Measurements from ENCODE around the gene MRC2.

MRC2 gene

DNA sequence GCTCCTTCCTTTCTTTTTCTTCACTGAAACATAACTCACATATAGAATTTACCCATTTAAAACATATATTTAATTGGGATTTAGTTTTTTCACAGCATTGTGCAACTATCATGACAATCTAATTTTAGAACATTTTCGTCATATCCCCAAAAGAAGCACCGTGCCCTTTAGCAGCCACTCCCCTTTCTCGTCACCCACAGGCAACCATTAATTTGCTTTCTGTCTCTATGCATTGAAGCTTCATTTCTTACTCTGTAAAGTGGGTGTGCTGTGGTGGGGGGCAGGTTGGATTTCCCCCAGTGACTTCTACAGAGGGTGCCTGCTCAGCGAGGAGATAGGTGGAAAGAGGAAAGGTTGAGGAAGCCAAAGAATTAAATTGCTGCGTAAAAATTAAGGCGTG, 35.8 kb downstream of the MRC2 start:
- no peak for DNase-seq (ENCODE audit: low spot score)

DNA sequence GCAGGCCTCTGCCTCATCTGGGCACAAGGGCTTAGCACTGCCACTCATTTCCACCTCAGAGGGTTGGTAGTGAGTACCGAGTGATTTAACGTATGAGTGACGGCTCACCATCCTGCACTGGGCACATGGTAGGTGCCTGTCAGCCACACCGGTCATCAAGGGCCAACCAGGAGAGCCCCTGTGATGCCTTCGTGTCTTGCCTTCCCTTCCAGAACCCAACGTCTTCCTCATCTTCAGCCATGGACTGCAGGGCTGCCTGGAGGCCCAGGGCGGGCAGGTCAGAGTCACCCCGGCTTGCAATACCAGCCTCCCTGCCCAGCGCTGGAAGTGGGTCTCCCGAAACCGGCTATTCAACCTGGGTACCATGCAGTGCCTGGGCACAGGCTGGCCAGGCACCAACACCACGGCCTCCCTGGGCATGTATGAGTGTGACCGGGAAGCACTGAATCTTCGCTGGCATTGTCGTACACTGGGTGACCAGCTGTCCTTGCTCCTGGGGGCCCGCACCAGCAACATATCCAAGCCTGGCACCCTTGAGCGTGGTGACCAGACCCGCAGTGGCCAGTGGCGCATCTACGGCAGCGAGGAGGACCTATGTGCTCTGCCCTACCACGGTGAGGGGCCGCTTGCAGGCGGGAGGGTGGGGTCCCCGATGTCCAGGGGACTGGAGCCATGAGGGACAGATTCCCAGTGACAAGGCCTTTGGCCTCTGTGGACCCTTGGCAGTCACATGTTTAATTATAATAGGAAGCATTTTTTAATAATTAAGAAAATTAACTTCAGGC, 37.1 kb downstream of the MRC2 start:
- no peak for DNase-seq (ENCODE audit: low spot score)

DNA sequence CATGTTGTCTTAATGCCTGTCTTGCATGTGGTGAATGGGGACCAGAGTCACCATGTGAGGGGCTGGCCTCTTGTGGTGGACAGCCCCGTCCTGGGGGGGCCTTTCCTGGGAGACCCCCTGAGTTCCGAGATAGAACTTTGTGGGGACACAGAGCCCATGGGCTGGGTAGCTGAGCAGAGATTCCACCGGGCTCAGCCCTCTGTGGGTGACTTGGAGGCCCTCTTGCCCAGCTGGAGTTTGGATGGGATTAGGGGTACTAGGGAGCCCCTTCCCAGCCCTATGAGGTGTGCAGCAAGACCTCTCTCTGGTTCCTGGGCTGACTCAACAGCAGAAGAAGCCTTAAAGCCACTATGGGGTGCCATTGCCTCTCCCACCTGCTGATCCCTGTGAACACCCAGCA, 38.1 kb downstream of the MRC2 start:
- no peak for DNase-seq (ENCODE audit: low spot score)

DNA sequence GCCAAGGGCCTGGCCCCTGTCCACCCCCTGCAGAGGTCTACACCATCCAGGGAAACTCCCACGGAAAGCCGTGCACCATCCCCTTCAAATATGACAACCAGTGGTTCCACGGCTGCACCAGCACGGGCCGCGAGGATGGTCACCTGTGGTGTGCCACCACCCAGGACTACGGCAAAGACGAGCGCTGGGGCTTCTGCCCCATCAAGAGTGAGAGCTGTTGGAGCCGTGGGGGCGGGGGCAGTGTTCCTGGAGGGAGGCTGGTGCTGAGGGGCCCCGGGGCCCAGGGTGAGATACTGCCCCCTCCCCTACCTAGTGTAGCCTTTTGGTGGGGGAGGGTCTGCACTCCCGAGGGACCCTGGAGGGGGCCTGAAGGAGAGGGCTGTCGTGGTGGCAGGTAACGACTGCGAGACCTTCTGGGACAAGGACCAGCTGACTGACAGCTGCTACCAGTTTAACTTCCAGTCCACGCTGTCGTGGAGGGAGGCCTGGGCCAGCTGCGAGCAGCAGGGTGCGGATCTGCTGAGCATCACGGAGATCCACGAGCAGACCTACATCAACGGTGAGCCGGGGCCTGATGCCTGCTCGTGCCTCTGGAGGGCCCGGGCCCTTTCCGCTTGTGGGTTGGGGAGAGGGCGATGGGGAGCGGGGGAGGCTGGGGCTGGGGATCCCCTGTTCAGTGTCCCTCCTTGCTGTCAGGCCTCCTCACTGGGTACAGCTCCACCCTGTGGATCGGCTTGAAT, 38.8 kb downstream of the MRC2 start:
- no peak for DNase-seq (ENCODE audit: low spot score)

DNA sequence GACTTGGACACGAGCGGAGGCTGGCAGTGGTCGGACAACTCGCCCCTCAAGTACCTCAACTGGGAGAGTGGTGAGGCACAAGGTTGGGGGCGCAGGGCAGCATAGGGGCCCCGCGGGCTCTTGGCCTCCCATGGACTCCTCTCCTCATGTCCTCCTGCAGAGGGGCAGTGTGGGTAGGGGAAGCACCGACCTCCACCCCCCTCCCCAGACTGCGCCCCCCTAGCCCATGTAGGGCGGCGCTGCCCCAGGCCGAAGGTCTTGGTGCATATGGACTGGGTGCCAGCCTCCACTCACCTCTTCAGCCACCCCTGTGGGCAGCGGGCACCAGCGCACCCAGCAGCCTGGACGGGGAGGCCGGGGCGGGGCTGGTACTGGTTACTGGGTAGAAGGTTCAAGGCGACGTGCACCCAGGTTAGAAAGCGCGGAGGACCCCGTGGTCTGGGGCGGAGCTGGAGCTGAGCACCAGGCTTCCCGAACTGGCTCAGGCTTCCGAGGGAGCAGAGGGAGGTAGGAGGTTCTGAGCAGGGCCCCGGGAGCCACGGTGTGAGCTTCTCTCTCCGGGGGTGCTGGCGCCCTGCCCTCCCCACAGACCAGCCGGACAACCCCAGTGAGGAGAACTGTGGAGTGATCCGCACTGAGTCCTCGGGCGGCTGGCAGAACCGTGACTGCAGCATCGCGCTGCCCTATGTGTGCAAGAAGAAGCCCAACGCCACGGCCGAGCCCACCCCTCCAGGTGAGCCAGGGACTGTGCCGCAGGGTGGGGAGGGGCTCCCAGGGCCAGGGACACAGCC, 39.5 kb downstream of the MRC2 start:
- no peak for DNase-seq (ENCODE audit: low spot score)

DNA sequence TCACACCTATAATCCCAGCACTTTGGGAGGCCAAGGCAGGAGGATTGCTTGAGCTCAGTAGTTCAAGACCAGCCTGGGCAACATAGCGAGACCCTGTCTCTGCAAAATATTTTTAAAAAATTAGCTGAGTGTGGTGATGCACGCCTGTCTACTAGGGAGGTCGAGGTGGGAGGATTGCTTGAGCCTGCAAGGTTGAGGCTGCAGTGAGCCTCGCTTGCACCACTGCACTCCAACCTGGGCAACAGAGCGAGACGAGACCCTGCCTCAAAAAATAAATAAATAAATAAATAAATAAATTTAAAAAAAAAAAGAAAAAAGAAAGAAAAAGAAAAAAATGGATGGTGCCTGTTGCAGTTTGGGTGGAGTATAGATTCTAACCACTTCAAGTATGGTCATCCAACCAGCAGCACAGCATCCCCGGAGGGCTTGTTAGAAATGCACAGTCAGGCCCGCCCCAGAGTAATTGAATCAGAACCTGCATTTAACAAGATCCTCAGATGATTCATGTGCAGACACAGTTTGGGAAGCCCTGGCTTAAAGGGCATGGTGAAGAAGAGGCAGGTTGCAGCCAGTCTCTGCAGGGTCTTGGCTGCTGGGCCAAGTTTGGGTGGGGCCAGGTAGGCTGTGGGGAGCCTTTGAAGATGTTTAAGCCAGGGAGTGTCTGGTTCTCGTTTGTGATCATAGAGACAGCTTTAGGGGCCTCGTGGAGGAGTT, 40.8 kb downstream of the MRC2 start:
- DNase-seq (ENCODE audit: low spot score), result no peak

DNA sequence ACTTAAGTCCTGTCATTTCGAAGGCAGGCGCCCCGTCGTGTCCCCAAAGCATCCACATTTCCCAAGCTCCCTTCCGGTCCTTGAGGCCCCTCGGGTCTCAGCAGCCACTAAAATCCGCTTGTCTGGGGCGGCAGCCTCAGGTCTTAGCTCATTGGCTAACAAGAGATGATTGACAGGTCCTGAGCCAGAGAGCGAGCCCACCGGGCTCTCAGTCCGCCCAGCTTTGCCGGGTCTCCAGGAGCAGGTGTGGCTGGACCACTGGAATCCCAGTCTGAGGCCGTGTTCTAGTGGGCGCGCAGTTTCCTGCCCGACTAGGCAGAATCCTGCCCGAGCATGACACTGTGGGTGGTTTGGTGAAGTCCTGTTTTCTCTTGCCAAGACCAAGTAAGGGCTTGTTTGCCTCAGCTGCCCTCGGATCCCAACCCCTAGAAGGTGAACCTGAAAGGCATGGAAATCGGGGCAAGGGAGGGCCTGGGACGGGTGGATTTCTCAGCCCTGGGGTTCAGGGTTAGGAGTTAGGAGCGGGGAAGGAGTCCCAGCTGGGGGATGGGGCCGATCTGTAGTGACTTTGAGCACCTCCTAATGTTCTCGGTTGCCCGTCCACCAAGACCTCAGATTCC, 42.8 kb downstream of the MRC2 start:
- no peak for DNase-seq (ENCODE audit: low spot score)

DNA sequence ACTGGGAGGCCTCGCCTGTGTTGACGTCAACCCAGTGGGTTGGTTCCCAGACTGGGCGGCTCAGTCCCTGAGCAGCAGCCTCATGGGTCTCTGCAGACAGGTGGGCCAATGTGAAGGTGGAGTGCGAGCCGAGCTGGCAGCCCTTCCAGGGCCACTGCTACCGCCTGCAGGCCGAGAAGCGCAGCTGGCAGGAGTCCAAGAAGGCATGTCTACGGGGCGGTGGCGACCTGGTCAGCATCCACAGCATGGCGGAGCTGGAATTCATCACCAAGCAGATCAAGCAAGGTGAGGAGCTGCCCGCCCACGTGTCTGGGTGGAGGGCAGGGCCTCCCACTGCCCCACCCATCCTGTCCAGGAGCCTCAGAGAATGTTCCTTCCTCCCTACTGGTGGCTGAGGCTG, 44.1 kb downstream of the MRC2 start:
- DNase-seq (ENCODE audit: low spot score), result no peak

DNA sequence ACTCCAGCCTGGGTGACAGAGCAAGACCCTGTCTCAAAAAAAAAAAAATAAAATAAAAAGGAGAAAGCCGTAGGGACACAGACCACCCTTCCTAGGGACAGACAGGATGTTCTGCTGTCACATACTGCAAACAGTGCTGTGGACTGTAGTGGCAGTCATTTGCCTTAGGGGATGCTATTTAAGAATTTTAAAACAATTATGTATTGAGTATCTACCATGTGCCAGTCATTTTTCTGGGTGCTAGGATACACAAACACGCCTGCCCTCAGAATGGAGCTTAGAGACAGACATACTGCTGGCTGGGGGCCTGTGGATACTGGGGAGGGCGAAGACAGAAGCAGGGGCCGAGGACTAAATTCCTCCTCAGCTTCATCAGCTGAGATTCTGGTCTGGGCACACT, 45.5 kb downstream of the MRC2 start:
- no peak for DNase-seq (ENCODE audit: low spot score)

DNA sequence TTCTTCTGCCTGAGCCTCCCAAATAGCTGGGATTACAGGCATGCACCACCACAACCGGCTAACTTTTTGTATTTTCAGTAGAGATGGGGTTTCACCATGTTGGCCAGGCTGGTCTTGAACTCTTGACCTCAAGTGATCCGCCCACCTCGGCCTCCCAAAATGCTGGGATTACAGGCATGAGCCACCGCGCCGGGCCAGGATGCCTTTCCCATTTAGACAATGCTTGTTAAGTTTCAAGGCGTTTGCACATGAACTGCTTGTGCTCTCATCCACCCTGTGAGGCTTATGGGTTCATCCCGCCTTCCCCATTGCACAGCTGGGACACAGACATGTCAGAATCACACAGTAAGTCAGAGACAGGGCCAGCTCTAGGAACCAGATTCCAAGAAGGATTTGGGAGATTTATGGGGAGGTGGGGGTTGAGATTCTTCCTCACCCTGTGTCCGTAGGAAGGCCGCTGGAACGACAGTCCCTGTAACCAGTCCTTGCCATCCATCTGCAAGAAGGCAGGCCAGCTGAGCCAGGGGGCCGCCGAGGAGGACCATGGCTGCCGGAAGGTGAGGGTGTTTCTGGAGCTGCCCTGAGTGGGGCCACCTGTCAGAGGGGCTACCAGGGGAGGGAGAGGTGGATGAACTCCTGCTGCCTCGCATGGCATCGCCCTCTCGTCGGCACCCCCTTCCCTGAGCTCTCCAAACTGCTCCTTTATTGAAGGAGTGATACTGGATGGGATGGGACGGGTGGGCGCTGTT, 46.3 kb downstream of the MRC2 start:
- no peak for DNase-seq (ENCODE audit: low spot score)

DNA sequence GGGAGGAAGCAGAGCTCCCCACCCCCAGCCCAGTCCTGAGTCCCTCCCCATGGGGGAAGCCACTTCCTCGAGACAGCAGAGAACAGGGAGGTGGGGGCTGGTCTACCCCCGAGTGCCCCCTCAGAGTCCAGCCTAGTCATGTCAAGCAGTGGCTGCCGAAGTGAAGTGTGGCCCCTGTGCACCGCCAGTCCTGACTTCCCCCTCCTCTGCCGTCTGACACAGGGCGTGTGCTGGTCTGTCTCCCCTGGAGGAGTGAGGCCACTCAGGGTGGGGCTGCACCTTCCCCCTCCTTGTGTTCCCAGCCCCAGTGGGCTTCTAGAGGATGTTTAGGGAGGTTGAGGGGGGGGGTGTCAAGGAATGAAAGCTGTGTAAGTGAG, 46.9 kb downstream of the MRC2 start:
- DNase-seq (ENCODE audit: low spot score), result no peak

DNA sequence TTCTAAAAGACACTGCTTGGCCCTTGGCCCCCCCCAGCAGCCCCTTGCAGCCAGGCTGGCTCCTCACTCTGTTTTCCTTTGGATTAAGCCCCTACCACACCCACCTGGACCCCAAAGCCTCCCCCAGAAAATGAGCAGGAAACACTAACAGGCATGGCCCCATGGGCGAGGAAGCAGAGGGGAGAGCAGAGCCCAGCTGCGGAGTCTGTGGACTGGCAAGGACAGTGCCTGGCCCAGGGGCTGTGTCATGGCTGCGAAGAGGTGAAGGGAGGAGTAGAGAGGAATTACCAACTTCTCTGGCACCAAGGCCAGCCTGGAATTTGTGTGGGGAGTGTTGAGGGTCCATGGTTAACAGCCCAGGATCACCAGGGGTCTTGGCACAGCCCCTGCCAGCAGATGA, 47.4 kb downstream of the MRC2 start:
- DNase-seq (ENCODE audit: low spot score), result no peak

DNA sequence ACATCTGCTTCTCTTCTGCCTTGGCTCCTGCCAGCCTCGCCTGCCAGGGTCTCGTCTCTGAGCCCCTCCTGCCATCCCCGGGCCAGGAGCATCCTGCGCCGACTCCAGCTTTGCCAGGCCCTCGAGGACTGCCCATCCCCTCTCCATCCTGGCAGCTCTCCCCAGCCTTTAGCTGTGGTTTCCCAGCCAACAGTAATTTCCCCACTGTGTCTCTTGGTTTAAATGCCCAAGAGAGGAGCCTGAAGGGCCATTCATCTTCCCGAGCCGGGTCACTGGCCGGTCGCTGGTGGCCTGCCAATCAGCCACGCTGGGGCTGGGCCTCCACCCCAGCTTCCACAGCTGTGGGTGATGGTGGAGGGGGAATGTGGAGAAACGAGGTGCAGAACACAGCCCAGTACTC, 47.8 kb downstream of the MRC2 start:
- DNase-seq (ENCODE audit: low spot score), result no peak

DNA sequence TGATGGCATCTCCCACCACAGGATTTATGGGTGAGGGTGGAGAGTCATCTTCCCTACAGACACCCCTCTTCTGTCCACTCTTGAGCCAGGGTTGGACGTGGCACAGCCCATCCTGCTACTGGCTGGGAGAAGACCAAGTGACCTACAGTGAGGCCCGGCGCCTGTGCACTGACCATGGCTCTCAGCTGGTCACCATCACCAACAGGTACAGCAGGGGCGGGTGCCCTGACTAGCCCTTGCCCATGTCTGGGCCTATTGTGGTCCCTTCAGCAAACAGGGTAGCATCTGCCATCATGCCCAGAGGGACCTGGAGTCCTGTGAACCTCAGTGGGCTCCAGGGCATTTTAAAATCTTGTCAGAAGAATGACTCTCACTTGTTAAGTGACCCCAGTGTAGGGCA, 48.2 kb downstream of the MRC2 start:
- DNase-seq (ENCODE audit: low spot score), result no peak

DNA sequence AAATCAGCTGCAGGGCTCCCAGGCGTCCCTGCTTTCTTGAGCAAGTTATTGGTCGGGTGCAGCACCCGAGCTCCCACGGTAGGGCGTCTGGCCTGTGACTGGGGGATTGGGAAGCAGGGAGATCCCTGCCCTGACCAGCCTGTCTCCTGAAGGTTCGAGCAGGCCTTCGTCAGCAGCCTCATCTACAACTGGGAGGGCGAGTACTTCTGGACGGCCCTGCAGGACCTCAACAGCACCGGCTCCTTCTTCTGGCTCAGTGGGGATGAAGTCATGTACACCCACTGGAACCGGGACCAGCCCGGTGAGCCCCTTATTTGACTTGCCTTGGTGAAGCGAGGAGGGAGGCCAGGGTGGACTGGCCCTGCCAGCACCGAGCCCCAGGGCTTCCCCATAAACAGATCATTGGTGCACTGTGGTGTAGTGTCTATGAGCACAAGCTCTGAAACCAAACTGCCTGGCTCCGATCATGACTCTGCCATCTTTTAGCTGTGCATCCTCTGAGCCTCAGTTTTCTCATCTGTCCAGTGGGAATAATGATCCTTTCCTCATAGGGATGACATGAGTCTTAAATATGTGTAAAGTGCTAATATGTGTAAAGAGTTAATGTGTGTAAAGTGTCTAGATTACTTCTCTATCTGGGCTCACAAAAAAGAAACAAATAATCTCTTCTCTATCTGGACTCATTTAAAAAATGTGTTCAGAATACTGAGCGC, 48.9 kb downstream of the MRC2 start:
- no peak for DNase-seq (ENCODE audit: low spot score)

DNA sequence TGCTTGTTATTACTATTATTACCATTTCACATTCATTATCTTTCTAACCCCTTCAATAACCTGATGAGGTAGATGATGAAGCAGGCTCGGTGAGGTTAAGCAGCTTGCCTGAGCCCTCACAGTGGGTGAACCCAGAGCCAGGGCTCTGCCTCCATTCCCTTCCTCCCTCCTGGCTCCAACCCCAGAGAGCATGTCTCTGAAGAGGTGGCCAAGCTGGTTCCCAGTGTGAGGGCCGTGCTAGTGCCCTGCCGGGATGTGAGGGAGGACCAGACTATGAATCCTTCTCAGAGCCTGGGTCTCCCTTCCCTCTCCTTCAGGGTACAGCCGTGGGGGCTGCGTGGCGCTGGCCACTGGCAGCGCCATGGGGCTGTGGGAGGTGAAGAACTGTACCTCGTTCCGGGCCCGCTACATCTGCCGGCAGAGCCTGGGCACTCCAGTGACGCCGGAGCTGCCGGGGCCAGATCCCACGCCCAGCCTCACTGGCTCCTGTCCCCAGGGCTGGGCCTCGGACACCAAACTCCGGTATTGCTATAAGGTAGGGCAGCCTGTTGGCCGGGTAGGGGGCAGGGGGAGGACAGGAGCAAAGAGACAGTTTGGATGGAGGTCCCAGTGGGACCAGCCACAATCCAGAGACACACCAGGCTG, 49.6 kb downstream of the MRC2 start:
- no peak for DNase-seq (ENCODE audit: low spot score)

DNA sequence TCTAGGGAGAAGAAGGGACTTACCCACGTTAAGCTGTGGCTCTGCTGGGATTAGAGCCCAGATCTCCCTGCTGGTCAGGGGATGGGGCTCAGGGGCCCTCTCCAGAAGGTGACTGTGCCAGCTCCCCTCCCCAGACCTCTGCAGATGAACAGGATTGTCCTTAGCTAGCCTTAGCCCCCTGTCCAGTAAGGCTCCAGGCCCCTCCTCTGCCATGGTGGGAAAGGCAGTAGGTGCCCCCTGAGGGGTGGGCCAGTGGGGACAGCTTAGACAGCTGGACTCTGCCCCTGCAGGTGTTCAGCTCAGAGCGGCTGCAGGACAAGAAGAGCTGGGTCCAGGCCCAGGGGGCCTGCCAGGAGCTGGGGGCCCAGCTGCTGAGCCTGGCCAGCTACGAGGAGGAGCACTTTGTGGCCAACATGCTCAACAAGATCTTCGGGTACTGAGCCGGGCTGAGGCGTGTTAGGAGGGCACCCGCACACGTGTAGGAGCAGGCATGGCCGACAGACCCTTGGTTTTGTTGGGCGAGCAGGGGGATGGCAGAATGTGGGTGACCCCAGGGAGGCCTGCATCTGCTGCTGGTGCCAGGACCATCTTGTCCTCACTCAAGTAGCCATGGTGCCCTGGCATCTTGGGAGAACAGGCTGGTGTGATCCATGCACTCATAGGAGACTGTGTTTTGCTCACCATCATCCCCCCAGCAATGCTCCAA, 50.9 kb downstream of the MRC2 start:
- no peak for DNase-seq (ENCODE audit: low spot score)

DNA sequence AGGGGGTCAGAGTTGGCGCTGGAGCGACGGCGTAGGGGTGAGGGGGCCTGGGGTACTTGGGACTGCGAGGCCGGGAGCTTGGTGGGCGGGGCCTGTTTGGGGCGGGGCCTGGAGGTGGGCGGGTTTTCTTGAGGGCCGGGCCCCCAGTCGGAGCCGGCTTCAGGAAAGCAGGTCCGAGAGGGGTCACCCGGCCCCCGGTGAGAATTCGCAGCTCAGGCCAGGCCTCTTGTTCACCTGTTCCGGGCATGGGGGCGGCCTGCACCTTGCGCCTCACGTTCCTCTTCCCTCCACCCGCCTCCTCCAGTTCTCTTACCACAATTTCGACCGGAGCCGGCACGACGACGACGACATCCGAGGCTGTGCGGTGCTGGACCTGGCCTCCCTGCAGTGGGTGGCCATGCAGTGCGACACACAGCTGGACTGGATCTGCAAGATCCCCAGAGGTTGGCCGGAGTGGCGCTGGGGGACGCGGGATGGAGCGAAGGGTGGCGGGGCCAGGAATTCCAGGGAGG, 52.5 kb downstream of the MRC2 start:
- no peak for DNase-seq (ENCODE audit: low spot score)

DNA sequence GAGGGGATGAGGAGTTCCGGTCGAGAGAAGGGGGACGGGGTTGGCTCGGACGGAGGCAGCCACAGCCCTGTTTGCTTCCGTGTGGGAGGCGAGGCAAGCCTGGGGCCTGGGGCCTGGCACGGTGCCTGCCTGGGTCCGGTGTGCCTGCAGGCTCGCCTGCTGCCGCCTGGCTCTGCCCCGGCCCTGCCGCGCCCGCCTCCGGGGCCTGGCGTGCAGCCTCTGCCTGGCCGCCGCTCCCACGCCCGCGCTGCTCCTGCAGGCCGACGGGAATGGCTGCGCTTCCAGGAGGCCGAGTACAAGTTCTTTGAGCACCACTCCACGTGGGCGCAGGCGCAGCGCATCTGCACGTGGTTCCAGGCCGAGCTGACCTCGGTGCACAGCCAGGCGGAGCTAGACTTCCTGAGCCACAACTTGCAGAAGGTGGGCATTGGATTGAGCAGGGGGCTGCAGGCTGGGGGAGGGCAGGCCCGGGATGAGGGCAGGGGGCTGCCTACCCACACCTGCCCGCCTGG, 53.1 kb downstream of the MRC2 start:
- DNase-seq (ENCODE audit: low spot score), result no peak

Data from COLO829 (cell line).